Thoracic aorta (tissue), 2 donors: ENCODE data around the gene ACTRT2. TPM values are rescaled to one million over a fixed set of nuclear protein-coding genes. Genes with fewer than 3 reads are reported as not detected.

Experiments used
- ATAC-seq: fragments of 150-250 bp; one replicate; pipeline ENCODE4 v1.8.0; 2017; ENCODE audit warnings: low read depth; ENCODE audit not compliant: insufficient number of reproducible peaks, low FRiP score
- DNase-seq: peaks from one replicate; pipeline ENCODE4 v3.0.0-alpha.2; 2020; ENCODE audit warnings: low spot score
- H3K27ac ChIP-seq, 2 donors: fragments of 200-600 bp; sonication (generic); 1 replicate in 1 of 2; 2 replicates in 1 of 2; pipeline ENCODE4 v1.5.1; 2016; ENCODE audit warnings: mild to moderate bottlenecking in 2 of 2, moderate library complexity in 2 of 2
- H3K27me3 ChIP-seq: fragments of 200-600 bp; sonication (generic); replicated peaks from 2 replicates; pipeline ENCODE4 v1.6.0; 2016; ENCODE audit warnings: mild to moderate bottlenecking; ENCODE audit not compliant: insufficient read depth
- H3K36me3 ChIP-seq: fragments of 200-600 bp; sonication (generic); one replicate; pipeline ENCODE4 v1.5.1; 2016
- H3K4me1 ChIP-seq, 2 donors: fragments of 200-600 bp; sonication (generic); 1 replicate in 1 of 2; 2 replicates in 1 of 2; pipeline versions ENCODE4 v1.5.1 to v1.6.0; 2016; ENCODE audit warnings: low read depth in 2 of 2, mild to moderate bottlenecking in 1 of 2; ENCODE audit not compliant: control insufficient read depth in 1 of 2
- H3K4me3 ChIP-seq: fragments of 200-600 bp; sonication (generic); 2 replicates; pipeline ENCODE4 v1.5.1; 2016; ENCODE audit warnings: mild to moderate bottlenecking
- H3K9me3 ChIP-seq: fragments of 200-600 bp; sonication (generic); 2 replicates; pipeline ENCODE4 v1.5.1; 2016
- CTCF ChIP-seq: fragments of 200-600 bp; sonication (generic); IDR thresholded peaks from one replicate; pipeline ENCODE4 v1.5.1; 2019; ENCODE audit warnings: antibody characterized with exemption
- total RNA-seq, 2 donors: library from RNA; depleted of rRNA; stranded (reverse); fragments of >200 nt; gene quantifications; one replicate each; pipeline versions ENCODE4 v1.1.0 to v1.2.3, GENCODE V29; 2016

Gene ACTRT2
- total RNA-seq, 2 donors from 2014 or later, result not detected

- no peaks in the 10 kb centered on the region for H3K4me1 ChIP-seq
- H3K4me3 ChIP-seq, result no peak overlapping the region
- DNase-seq (no peak), ATAC-seq (no peak)
- TF ChIP-seq CTCF, result no peak
- no peaks in the 10 kb centered on the region for H3K27me3 ChIP-seq
- H3K27ac ChIP-seq, result no peak overlapping the region
- no peaks in the 10 kb centered on the region for H3K9me3 ChIP-seq
- no peaks in the 10 kb centered on the region for H3K36me3 ChIP-seq
Measured at GRCh38 chr1:3018576-3018975, 2.7 kb upstream of the ACTRT2 start.

- Histone ChIP-seq H3K9me3 (no peaks in the 10 kb centered on the region), H3K4me1 (no peaks in the 10 kb centered on the region), H3K36me3 (no peaks in the 10 kb centered on the region), H3K4me3 (no peak overlapping the region), H3K27ac (no peak overlapping the region), H3K27me3 (no peaks in the 10 kb centered on the region)
- TF ChIP-seq CTCF, result no peak
- ATAC-seq (no peak), DNase-seq (no peak)
Measured at GRCh38 chr1:3019007-3019515, 2.2 kb upstream of the ACTRT2 start.

GRCh38 chr1:3019516-3020051 lies 1.7 kb upstream of the ACTRT2 start:
- ATAC-seq (no peak), DNase-seq (no peak)
- no peaks in the 10 kb centered on the region for H3K27me3 ChIP-seq
- no peak overlapping the region for H3K27ac ChIP-seq
- TF ChIP-seq CTCF, result no peak
- no peak overlapping the region for H3K4me3 ChIP-seq
- H3K36me3 ChIP-seq, result no peaks in the 10 kb centered on the region
- H3K4me1 ChIP-seq, result no peaks in the 10 kb centered on the region
- no peaks in the 10 kb centered on the region for H3K9me3 ChIP-seq

- Histone ChIP-seq H3K27ac (no peak overlapping the region), H3K4me3 (no peak overlapping the region), H3K4me1 (no peaks in the 10 kb centered on the region), H3K9me3 (no peaks in the 10 kb centered on the region), H3K27me3 (no peaks in the 10 kb centered on the region), H3K36me3 (no peaks in the 10 kb centered on the region)
- TF ChIP-seq CTCF, result no peak
- ATAC-seq, result no peak
- no peak for DNase-seq
Measured at GRCh38 chr1:3020263-3020909, 881 bp upstream of the ACTRT2 start.

GRCh38 chr1:3021801-3022401 lies 634 bp downstream of the ACTRT2 start:
- Histone ChIP-seq H3K36me3 (no peaks in the 10 kb centered on the region), H3K4me1 (no peaks in the 10 kb centered on the region), H3K27ac (no peak overlapping the region), H3K9me3 (no peaks in the 10 kb centered on the region), H3K27me3 (no peaks in the 10 kb centered on the region), H3K4me3 (no peak overlapping the region)
- DNase-seq (no peak), ATAC-seq (no peak)
- no peak for TF ChIP-seq CTCF
